Keratinocyte (primary cell): ENCODE results near the gene IFNW1. TPM values are rescaled to one million over a fixed set of nuclear protein-coding genes. Genes with fewer than 3 reads are reported as not detected.

Source experiments
- DNase-seq: peaks from one replicate; pipeline ENCODE4 v3.0.0-alpha.2; 2011; ENCODE audit warnings: low read depth, missing footprints, low spot score
- FAIRE-seq: peaks from 2 replicates; lab custom pipeline; 2011; peaks lifted over from hg19 to GRCh38; lab: Jason Lieb, UNC
- H2AFZ ChIP-seq: 2 replicates; pipeline ENCODE4 v1.6.0; 2012; ENCODE audit warnings: low read length, control low read depth, inconsistent platforms; ENCODE audit not compliant: control insufficient read depth
- H3K27ac ChIP-seq: 2 replicates; pipeline ENCODE4 v1.5.1; 2011; ENCODE audit warnings: low read length; ENCODE audit not compliant: control insufficient read depth, insufficient read depth
- H3K27me3 ChIP-seq: 3 replicates; pipeline ENCODE4 v1.6.0; 2011; ENCODE audit warnings: low read length; ENCODE audit not compliant: control insufficient read depth, insufficient read depth; ENCODE audit errors: extremely low read depth
- H3K36me3 ChIP-seq, 2 experiments: 2 replicates in 1 of 2; 3 replicates in 1 of 2; pipeline ENCODE4 v1.5.1; 2011; ENCODE audit warnings: low read length in 2 of 2, mild to moderate bottlenecking in 1 of 2; ENCODE audit not compliant: control insufficient read depth in 2 of 2, insufficient read depth in 2 of 2; ENCODE audit errors: extremely low read depth in 1 of 2
- H3K4me1 ChIP-seq: 3 replicates; pipeline ENCODE4 v1.5.1; 2011; ENCODE audit warnings: low read length; ENCODE audit not compliant: control insufficient read depth, insufficient read depth; ENCODE audit errors: extremely low read depth
- H3K4me2 ChIP-seq: 3 replicates; pipeline ENCODE4 v1.6.0; 2011; ENCODE audit warnings: low read depth, low read length; ENCODE audit not compliant: control insufficient read depth, insufficient read depth; ENCODE audit errors: extremely low read depth
- H3K4me3 ChIP-seq, 3 experiments: fragments of 200-600 bp in 1 of 3; sonication (generic) in 1 of 3; 2 replicates in 2 of 3; 3 replicates in 1 of 3; pipeline ENCODE4 v1.5.1; 2011 to 2016; ENCODE audit warnings: low read length in 3 of 3, mild to moderate bottlenecking in 3 of 3, control low read depth in 2 of 3, inconsistent platforms in 1 of 3, low read depth in 1 of 3, mixed read lengths in 1 of 3, mixed run types in 1 of 3, moderate library complexity in 1 of 3; ENCODE audit not compliant: control insufficient read depth in 2 of 3, insufficient read depth in 2 of 3; ENCODE audit errors: extremely low read depth in 1 of 3
- H3K79me2 ChIP-seq: 2 replicates; pipeline ENCODE4 v1.6.0; 2012; ENCODE audit warnings: low read length; ENCODE audit not compliant: control insufficient read depth, insufficient read depth
- H3K9ac ChIP-seq: 3 replicates; pipeline ENCODE4 v1.6.0; 2011; ENCODE audit warnings: low read length; ENCODE audit not compliant: control insufficient read depth, insufficient read depth; ENCODE audit errors: extremely low read depth
- H3K9me1 ChIP-seq: 3 replicates; pipeline ENCODE4 v1.6.0; 2011; ENCODE audit warnings: low read length; ENCODE audit not compliant: control insufficient read depth, insufficient read depth; ENCODE audit errors: extremely low read depth
- H3K9me3 ChIP-seq: 2 replicates; pipeline ENCODE4 v1.5.1; 2012; ENCODE audit warnings: low read depth, low read length; ENCODE audit not compliant: control insufficient read depth
- H4K20me1 ChIP-seq: 3 replicates; pipeline ENCODE4 v1.6.0; 2011; ENCODE audit warnings: low read length; ENCODE audit not compliant: control insufficient read depth, insufficient read depth; ENCODE audit errors: extremely low read depth
- CTCF ChIP-seq, 3 experiments: IDR thresholded peaks in 1 of 3; conservative IDR thresholded peaks in 1 of 3; optimal IDR thresholded peaks in 1 of 3; 2 replicates in 2 of 3; 3 replicates in 1 of 3; pipeline versions ENCODE3 to v1.5.1; 2011; ENCODE audit warnings: low read length in 3 of 3, mild to moderate bottlenecking in 3 of 3, moderate library complexity in 2 of 3, control low read depth in 1 of 3, inconsistent platforms in 1 of 3; ENCODE audit not compliant: insufficient read depth in 2 of 3; ENCODE audit errors: extremely low read depth in 1 of 3
- EZH2 ChIP-seq: IDR thresholded peaks from one replicate; pipeline ENCODE4 v1.6.1; 2012; ENCODE audit warnings: inconsistent platforms, mild to moderate bottlenecking, low read length, moderate library complexity
- dilution Hi-C: fragments of 300-500 bp; cut with MboI; formaldehyde crosslinking; loops from one replicate; pipeline ENCODE4 v1.7.0; 2020; ENCODE audit warnings: low sequenced_read_pairs; ENCODE audit not compliant: extremely low pct_ligation_motif_present
- polyA plus RNA-seq, 5 experiments: library from polyadenylated mRNA; depleted of rRNA in 3 of 5; stranded (reverse) in 3 of 5; stranded (forward) in 1 of 5; unstranded in 1 of 5; fragments of >200 nt; gene quantifications; 1 replicate in 1 of 5; 2 replicates in 3 of 5; 3 replicates in 1 of 5; pipeline versions ENCODE4 v1.2.1 to v1.2.3, GENCODE V29; 2011 to 2012; ENCODE audit warnings: missing spikeins in 2 of 5, low read depth in 1 of 5, low replicate concordance in 1 of 5

Gene IFNW1
- polyA plus RNA-seq, 1 donor (not counting 4 experiments of a cell fraction or from before 2014, with no cell fraction given): not detected

- Histone ChIP-seq H3K27me3 (peaks cover 4% of the 10 kb centered on the region), H3K4me1 (no peaks in the 10 kb centered on the region), H3K79me2 (no peaks in the 10 kb centered on the region), H3K9me3 (no peaks in the 10 kb centered on the region), H2AFZ (no peak overlapping the region), H3K9me1 (no peaks in the 10 kb centered on the region), H3K9ac (no peak overlapping the region), H3K4me2 (no peak overlapping the region), H3K36me3 (no peaks in the 10 kb centered on the region), H3K27ac (no peak overlapping the region), H4K20me1 (no peaks in the 10 kb centered on the region), H3K4me3 (no peak overlapping the region)
- dilution Hi-C loops: no loop called here
- no peak for TF ChIP-seq EZH2
- TF ChIP-seq CTCF (optimal IDR thresholded peaks at IDR 0.05 in 1 of 3, IDR thresholded peaks at IDR 0.05 in 1 of 3, conservative IDR thresholded peaks at IDR 0.05 in 1 of 3; ENCODE audit: extremely low read depth in 1 of 3, insufficient read depth in 2 of 3, low read length in 3 of 3): no peak
- FAIRE-seq: no peak
- DNase-seq: no peak
These were observed 11.8 kb upstream of the IFNW1 start for GRCh38 chr9:21153336-21154017.

- dilution Hi-C loops: no loop called here
These were observed 3.0 kb upstream of the IFNW1 start for GRCh38 chr9:21144603-21145002.

GRCh38 chr9:21137020-21137419 is 4.6 kb downstream of the IFNW1 start:
- Histone ChIP-seq H4K20me1 (no peaks in the 10 kb centered on the region), H3K4me1 (no peaks in the 10 kb centered on the region), H3K36me3 (no peaks in the 10 kb centered on the region), H3K27ac (no peak overlapping the region), H3K9ac (no peak overlapping the region), H3K9me1 (no peaks in the 10 kb centered on the region), H3K9me3 (no peaks in the 10 kb centered on the region), H3K4me2 (no peak overlapping the region), H3K79me2 (no peaks in the 10 kb centered on the region), H3K27me3 (peaks cover 6% of the 10 kb centered on the region), H2AFZ (no peak overlapping the region), H3K4me3 (no peak overlapping the region)
- no peak for TF ChIP-seq CTCF (optimal IDR thresholded peaks at IDR 0.05 in 1 of 3, IDR thresholded peaks at IDR 0.05 in 1 of 3, conservative IDR thresholded peaks at IDR 0.05 in 1 of 3; ENCODE audit: extremely low read depth in 1 of 3, insufficient read depth in 2 of 3, low read length in 3 of 3)
- dilution Hi-C loops: no loop called here
- no peak for DNase-seq
- FAIRE-seq: no peak

More at GRCh38 chr9:21144603-21145002, 3.0 kb upstream of the IFNW1 start:
- H4K20me1 ChIP-seq: no peaks in the 10 kb centered on the region
- H3K36me3 ChIP-seq: no peaks in the 10 kb centered on the region
- H3K4me1 ChIP-seq: no peaks in the 10 kb centered on the region
- no peaks in the 10 kb centered on the region for H3K9me1 ChIP-seq
- no peak for DNase-seq
- no peaks in the 10 kb centered on the region for H3K79me2 ChIP-seq
- FAIRE-seq: no peak
- TF ChIP-seq EZH2: no peak
- no peak overlapping the region for H3K9ac ChIP-seq
- no peak overlapping the region for H2AFZ ChIP-seq
- H3K4me3 ChIP-seq: no peak overlapping the region
- H3K4me2 ChIP-seq: no peak overlapping the region
- H3K27ac ChIP-seq: no peak overlapping the region
- H3K27me3 ChIP-seq: peaks cover 8% of the 10 kb centered on the region
- H3K9me3 ChIP-seq: no peaks in the 10 kb centered on the region
